Diencephalon (tissue), 1 donor: ENCODE results near the gene LIPK. TPM values are rescaled to one million over a fixed set of nuclear protein-coding genes. Genes with fewer than 3 reads are reported as not detected.

ENCODE experiments used
- total RNA-seq: library from RNA; depleted of rRNA; stranded (reverse); fragments of >200 nt; gene quantifications from one replicate; pipeline ENCODE4 v1.2.3, GENCODE V29; 2014

Gene LIPK
- not detected for total RNA-seq

DNA sequence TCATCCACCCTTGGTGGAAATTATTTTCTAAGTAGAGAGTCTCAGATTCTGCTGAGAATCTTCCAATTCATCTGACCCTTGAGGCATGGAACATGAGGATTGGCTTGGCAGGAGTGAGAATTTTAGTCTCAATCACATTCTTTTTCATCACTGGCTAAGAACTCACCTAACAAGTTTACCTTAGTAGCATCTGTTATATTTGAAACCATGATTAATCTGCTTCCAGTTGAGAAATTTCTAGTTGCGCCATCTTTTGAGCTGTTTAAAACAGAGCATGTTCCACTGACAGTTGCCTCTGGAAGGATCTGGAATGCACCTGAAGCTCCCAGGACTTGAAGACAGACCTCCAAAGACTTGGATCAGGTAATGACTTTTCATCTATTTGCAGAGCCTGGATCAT is at the start of gene LIPK:
Gene LIPK (plus strand): TSS at position 292 of the 400 bp plus-strand sequence. CDS start 18,295 bp downstream, outside the sequence.

DNA sequence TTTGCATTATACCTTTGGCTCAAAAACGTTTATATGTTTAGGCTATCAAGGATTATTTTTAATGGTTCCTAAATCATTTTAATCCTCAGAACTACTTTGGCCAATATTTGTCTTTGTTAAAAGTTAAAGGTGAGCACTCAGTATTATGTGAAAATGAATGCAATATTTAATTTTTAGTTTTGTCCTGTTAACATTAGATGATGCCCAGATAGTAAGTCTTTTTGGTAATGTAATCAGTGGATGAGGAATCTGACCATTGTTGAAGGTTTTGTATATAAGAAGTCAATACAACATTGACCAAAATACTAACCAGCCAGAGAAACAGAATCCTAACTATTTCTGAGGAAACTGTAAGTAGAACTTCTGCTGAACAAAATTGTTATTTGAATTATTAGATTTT is 41.9 kb upstream of the LIPK start, which contains the start of gene LIPF:
Gene LIPF (plus strand): TSS at position 301 of the 400 bp plus-strand sequence. CDS start 2,856 bp downstream, outside the sequence.

GRCh38 chr10:88759366-88760101 is 53.5 kb downstream of the LIPK start, which contains the start of gene LIPN:
TSS of gene LIPN (plus strand) at chr10:88760020. CDS start at chr10:88761406, 1,386 bp downstream.

Other genes starting within 250 kb of the LIPK start
- gene RNLS, start 122.9 kb upstream of the LIPK start, total RNA-seq = 8.8 TPM
- 1.6 TPM for gene LIPJ, start 119.5 kb upstream of the LIPK start, total RNA-seq
- not detected for gene LIPF, start 41.8 kb upstream of the LIPK start, total RNA-seq
- not detected for gene LIPN, start 53.8 kb downstream of the LIPK start, total RNA-seq
- not detected for gene LIPM, start 96.5 kb downstream of the LIPK start, total RNA-seq
- 0.46 TPM for gene ANKRD22, start 145.6 kb downstream of the LIPK start, total RNA-seq
- 19.1 TPM for gene STAMBPL1, start 174.0 kb downstream of the LIPK start, total RNA-seq
- 14.8 TPM for gene ACTA2, start 246.5 kb downstream of the LIPK start, total RNA-seq